ENCODE data around the gene EIF4EBP3. TPM values are rescaled to one million over a fixed set of nuclear protein-coding genes. Genes with fewer than 3 reads are reported as not detected.

EIF4EBP3 gene
- total and polyA plus RNA-seq, 2 experiments from 2014 or later = 0.54 to 14.5 TPM

DNA sequence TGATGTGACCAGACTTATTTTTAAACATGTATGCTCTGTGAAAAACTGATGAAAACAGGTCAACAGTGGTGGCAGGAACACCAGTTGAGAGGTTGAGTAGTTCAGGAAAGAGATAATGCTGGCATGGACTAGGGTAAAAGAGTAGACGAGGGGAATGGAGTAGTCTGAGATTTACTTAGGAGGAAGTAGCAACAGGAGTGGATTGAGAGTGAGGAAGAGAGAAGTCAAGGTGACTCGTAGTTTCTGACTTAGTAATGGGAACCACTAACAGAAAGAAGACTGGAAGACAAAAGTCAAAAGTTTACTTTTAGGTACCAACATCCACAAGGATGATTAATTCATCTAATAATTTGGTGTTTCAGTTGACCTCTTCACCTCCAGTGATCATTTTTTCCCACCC lies 6.2 kb downstream of the EIF4EBP3 start:
- DNase-seq = peak; percentile 72
- no peak for TF ChIP-seq EZH2phosphoT487 (IDR thresholded peaks at IDR 0.05; ENCODE audit: insufficient read depth, low read depth)
- no peak for TF ChIP-seq EZH2 (IDR thresholded peaks at IDR 0.05; ENCODE audit: insufficient read depth, poor library complexity, severe bottlenecking)
- Histone ChIP-seq H3K9me3 (ENCODE audit: low read depth) (no peaks in the 10 kb centered on the region), H3K9ac (no peak overlapping the region), H2AFZ (no peak overlapping the region), H3K27me3 (replicated peaks; ENCODE audit: insufficient read depth) (no peaks in the 10 kb centered on the region), H4K20me1 (ENCODE audit: insufficient read depth) (0 out of 2 replicates have a peak, but pooled peaks cover 8% of the 10 kb centered on the region), H3K9me2 (ENCODE audit: insufficient read depth) (no peaks in the 10 kb centered on the region), H3F3A (ENCODE audit: insufficient read depth) (peaks cover 57% of the 10 kb centered on the region), H3K4me1 (ENCODE audit: insufficient read depth) (peaks cover 32% of the 10 kb centered on the region), H3K4me2 (ENCODE audit: unreplicated experiment) (no peak overlapping the region), H3K4me3 (no peak overlapping the region), H3K79me2 (ENCODE audit: insufficient read depth) (peaks cover 67% of the 10 kb centered on the region), H3K27ac (peak overlapping the region; percentile 84), H3K36me3 (ENCODE audit: low read depth) (peaks cover 22% of the 10 kb centered on the region; the same call in 1 of the 2 replicates)
- WGBS, 2 experiments (ENCODE audit: low coverage in 1 of 2, low lambda C conversion rate in 2 of 2, missing lambda C conversion rate in 2 of 2) = 90 to 91% methylated on average over 2 of the region's 2 CpGs
- in situ Hi-C loops (cut with MboI) = no loop called here

DNA sequence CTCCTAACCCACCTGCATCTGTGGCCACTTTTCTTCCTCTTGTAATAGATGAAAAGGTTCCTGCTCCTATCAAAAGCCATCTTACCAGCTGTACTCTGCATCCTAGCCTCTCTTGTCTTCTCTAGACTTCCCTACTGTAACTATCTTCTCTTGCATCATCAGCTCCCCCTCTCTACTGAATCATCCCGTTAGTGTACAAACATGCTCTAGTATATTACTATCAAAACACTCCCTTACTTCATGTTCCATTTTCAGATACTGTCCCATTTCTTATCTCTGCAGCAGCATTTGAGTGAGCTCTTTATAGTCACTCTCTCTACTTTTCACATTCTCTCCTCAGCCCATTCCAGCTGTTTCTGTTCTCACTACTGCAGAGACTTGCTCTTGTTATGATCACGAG lies 7.0 kb downstream of the EIF4EBP3 start:
- 0 out of 2 replicates have a peak, but pooled peaks cover 8% of the 10 kb centered on the region for H4K20me1 ChIP-seq (ENCODE audit: insufficient read depth)
- H3K27me3 ChIP-seq (replicated peaks; ENCODE audit: insufficient read depth) = no peaks in the 10 kb centered on the region
- in situ Hi-C loops (cut with MboI) = no loop called here
- WGBS, 2 experiments (ENCODE audit: low coverage in 1 of 2, low lambda C conversion rate in 2 of 2, missing lambda C conversion rate in 2 of 2) = 51 to 52% methylated on average over 2 of the region's 2 CpGs
- peak overlapping the region; percentile 3; the same call in 1 of the 2 replicates for H3K9ac ChIP-seq
- no peaks in the 10 kb centered on the region for H3K9me2 ChIP-seq (ENCODE audit: insufficient read depth)
- H3K36me3 ChIP-seq (ENCODE audit: low read depth) = peaks cover 22% of the 10 kb centered on the region; the same call in 1 of the 2 replicates
- H3K4me1 ChIP-seq (ENCODE audit: insufficient read depth) = peaks cover 31% of the 10 kb centered on the region
- H3K4me2 ChIP-seq (ENCODE audit: unreplicated experiment) = peak overlapping the region; percentile 48
- no peak overlapping the region for H2AFZ ChIP-seq
- peaks cover 50% of the 10 kb centered on the region for H3F3A ChIP-seq (ENCODE audit: insufficient read depth)
- peak; percentile 77 for DNase-seq
- H3K27ac ChIP-seq = peak overlapping the region; percentile 84
- no peaks in the 10 kb centered on the region for H3K9me3 ChIP-seq (ENCODE audit: low read depth)
- no peak overlapping the region for H3K4me3 ChIP-seq
- H3K79me2 ChIP-seq (ENCODE audit: insufficient read depth) = peaks cover 67% of the 10 kb centered on the region
- TF ChIP-seq EZH2 (IDR thresholded peaks at IDR 0.05; ENCODE audit: insufficient read depth, poor library complexity, severe bottlenecking) (no peak), EZH2phosphoT487 (IDR thresholded peaks at IDR 0.05; ENCODE audit: insufficient read depth, low read depth) (no peak)

DNA sequence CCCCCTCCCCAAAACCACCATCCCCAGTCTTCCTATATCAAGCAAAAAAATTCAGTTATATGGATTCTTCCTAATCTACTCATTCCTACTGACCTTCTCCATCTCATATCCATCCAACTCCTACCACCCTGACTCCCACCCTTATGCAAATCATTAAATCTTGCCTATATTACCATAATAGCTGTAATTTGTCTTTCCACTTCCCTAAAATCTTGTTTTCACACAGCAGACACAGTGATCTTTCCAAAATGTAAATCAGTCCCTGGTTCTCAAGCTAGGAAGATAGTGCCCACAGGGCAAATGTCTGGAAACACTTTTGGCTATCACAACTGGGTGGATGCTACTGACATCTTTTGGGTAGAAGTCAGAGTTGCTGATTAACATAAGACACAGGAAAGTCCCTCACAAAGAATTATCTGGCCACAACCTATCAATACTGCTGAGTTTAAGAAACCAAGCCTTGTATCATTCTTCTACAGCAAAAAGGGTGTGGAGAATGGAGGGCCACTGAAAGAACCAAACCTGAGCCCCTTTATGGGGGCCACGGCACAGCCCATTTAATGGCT lies 8.4 kb downstream of the EIF4EBP3 start:
- Histone ChIP-seq H3K9me2 (ENCODE audit: insufficient read depth) (no peaks in the 10 kb centered on the region), H4K20me1 (ENCODE audit: insufficient read depth) (0 out of 2 replicates have a peak, but pooled peaks cover 8% of the 10 kb centered on the region), H3K36me3 (ENCODE audit: low read depth) (peaks cover 22% of the 10 kb centered on the region; the same call in 1 of the 2 replicates), H3K27ac (peak overlapping the region; percentile 84), H3K4me2 (ENCODE audit: unreplicated experiment) (peak overlapping the region; percentile 94), H3K4me1 (ENCODE audit: insufficient read depth) (peaks cover 31% of the 10 kb centered on the region), H3K9ac (peak overlapping the region; percentile 98), H3K79me2 (ENCODE audit: insufficient read depth) (peaks cover 64% of the 10 kb centered on the region), H3K9me3 (ENCODE audit: low read depth) (no peaks in the 10 kb centered on the region), H3K27me3 (replicated peaks; ENCODE audit: insufficient read depth) (no peaks in the 10 kb centered on the region), H3F3A (ENCODE audit: insufficient read depth) (peaks cover 39% of the 10 kb centered on the region), H2AFZ (no peak overlapping the region), H3K4me3 (peak overlapping the region; percentile 86)
- DNase-seq = peak; percentile 34
- in situ Hi-C loops (cut with MboI) = no loop called here
- TF ChIP-seq EZH2 (IDR thresholded peaks at IDR 0.05; ENCODE audit: insufficient read depth, poor library complexity, severe bottlenecking) (no peak), EZH2phosphoT487 (IDR thresholded peaks at IDR 0.05; ENCODE audit: insufficient read depth, low read depth) (no peak)
- 100% methylated on average over 1 of the region's 1 CpG for WGBS, 2 experiments (ENCODE audit: low coverage in 1 of 2, low lambda C conversion rate in 2 of 2, missing lambda C conversion rate in 2 of 2)

GRCh38 chr5:140556438-140556837 lies 9.0 kb downstream of the EIF4EBP3 start:
- peaks cover 34% of the 10 kb centered on the region for H3F3A ChIP-seq (ENCODE audit: insufficient read depth)
- TF ChIP-seq EZH2 (IDR thresholded peaks at IDR 0.05; ENCODE audit: insufficient read depth, poor library complexity, severe bottlenecking) = no peak
- no peak for TF ChIP-seq EZH2phosphoT487 (IDR thresholded peaks at IDR 0.05; ENCODE audit: insufficient read depth, low read depth)
- peak overlapping the region; percentile 84 for H3K27ac ChIP-seq
- peak; percentile 62 for DNase-seq
- peak overlapping the region; percentile 98 for H3K9ac ChIP-seq
- H3K36me3 ChIP-seq (ENCODE audit: low read depth) = peaks cover 16% of the 10 kb centered on the region; the same call in 1 of the 2 replicates
- in situ Hi-C loops (cut with MboI) = no loop called here
- H3K79me2 ChIP-seq (ENCODE audit: insufficient read depth) = peaks cover 58% of the 10 kb centered on the region
- peaks cover 31% of the 10 kb centered on the region for H3K4me1 ChIP-seq (ENCODE audit: insufficient read depth)
- WGBS, 2 experiments (ENCODE audit: low coverage in 1 of 2, low lambda C conversion rate in 2 of 2, missing lambda C conversion rate in 2 of 2) = 2 to 4% methylated on average over 6 of the region's 6 CpGs
- 0 out of 2 replicates have a peak, but pooled peaks cover 8% of the 10 kb centered on the region for H4K20me1 ChIP-seq (ENCODE audit: insufficient read depth)
- no peaks in the 10 kb centered on the region for H3K27me3 ChIP-seq (replicated peaks; ENCODE audit: insufficient read depth)
- H2AFZ ChIP-seq = peak overlapping the region; percentile 69; the same call in 1 of the 2 replicates
- H3K4me2 ChIP-seq (ENCODE audit: unreplicated experiment) = peak overlapping the region; percentile 94
- no peaks in the 10 kb centered on the region for H3K9me3 ChIP-seq (ENCODE audit: low read depth)
- no peaks in the 10 kb centered on the region for H3K9me2 ChIP-seq (ENCODE audit: insufficient read depth)
- H3K4me3 ChIP-seq = peak overlapping the region; percentile 86

Data from GM23248 (cell line).